K562 (cell line): ENCODE measurements around the gene MAPT. TPM values are rescaled to one million over a fixed set of nuclear protein-coding genes. Genes with fewer than 3 reads are reported as not detected.

Experiments
- EP400 ChIP-seq: fragments of 450-650 bp; IDR thresholded peaks from 2 replicates; pipeline ENCODE4 v1.6.1; 2017; ENCODE audit warnings: antibody characterized with exemption, mild to moderate bottlenecking, moderate library complexity
- MCM2 ChIP-seq: fragments of 450-650 bp; IDR thresholded peaks from 2 replicates; pipeline ENCODE4 v1.6.1; 2017; ENCODE audit warnings: low read depth, mild to moderate bottlenecking
- polyA plus RNA-seq, 8 experiments: library from polyadenylated mRNA; depleted of rRNA in 4 of 8; stranded (reverse) in 5 of 8; unstranded in 3 of 8; fragments of >200 nt; fragmentation: Nextera tagmentation in 2 of 8; fragmentation: Illumina TruSeq in 1 of 8; extraction: Ambion mirVana in 2 of 8; extraction: Trizol in 1 of 8; gene quantifications; 2 replicates each; pipeline versions ENCODE4 v1.2.1 to v1.2.3, GENCODE V29; 2011 to 2014; ENCODE audit warnings: inconsistent platforms in 1 of 8, missing spikeins in 1 of 8
- total RNA-seq, 7 experiments: library from RNA; depleted of rRNA in 6 of 7; stranded (reverse); fragments of >200 nt in 6 of 7; fragmentation: Illumina TruSeq in 2 of 7; extraction: Trizol in 2 of 7; gene quantifications; 2 replicates each; pipeline versions ENCODE4 v1.2.1 to v1.2.3, GENCODE V29; 2011 to 2021; ENCODE audit warnings: low replicate concordance in 1 of 7
- TF ChIP-seq, protein P1 (sequence below), 2 experiments: IDR thresholded peaks in 1 of 2; conservative IDR thresholded peaks in 1 of 2; 2 replicates each; pipeline ENCODE4 v1.6.1; 2016; ENCODE audit warnings: low read depth in 2 of 2, mild to moderate bottlenecking in 1 of 2, missing compliant biosample characterization in 1 of 2, missing genetic modification characterization in 1 of 2, moderate library complexity in 1 of 2
- TF ChIP-seq, protein P2 (sequence below): fragments of 200-600 bp; sonication (generic); IDR thresholded peaks from one replicate; pipeline ENCODE4 v1.6.1; 2012; ENCODE audit warnings: mild to moderate bottlenecking, low read depth, low read length, inconsistent platforms

Gene MAPT
- total and polyA plus RNA-seq, 9 of the 15 experiments (the other 6 are each of a cell fraction or from before 2014, with no cell fraction given) = 0.04 to 1.1 (median 0.36) TPM

DNA sequence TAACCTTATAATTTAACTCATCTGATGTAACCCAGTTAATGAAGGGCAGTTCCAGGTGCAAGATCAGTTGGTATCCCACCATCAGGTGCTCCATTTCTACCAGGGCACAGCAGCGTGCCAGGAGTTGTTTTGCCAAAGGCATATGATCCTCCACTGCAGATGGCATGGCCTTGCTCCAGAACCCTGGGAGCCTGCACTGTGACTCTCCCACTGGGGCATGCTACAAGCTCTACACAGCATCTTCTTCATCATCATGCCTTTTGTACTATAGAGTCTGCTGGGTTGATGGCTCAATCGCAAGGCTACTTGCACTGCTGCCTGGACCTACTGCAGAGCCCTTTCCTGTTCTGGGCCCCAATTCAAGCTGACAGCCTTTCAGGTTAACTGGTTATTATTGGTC is 11.3 kb upstream of the MAPT start (continued):
- TF ChIP-seq, protein P1, sequence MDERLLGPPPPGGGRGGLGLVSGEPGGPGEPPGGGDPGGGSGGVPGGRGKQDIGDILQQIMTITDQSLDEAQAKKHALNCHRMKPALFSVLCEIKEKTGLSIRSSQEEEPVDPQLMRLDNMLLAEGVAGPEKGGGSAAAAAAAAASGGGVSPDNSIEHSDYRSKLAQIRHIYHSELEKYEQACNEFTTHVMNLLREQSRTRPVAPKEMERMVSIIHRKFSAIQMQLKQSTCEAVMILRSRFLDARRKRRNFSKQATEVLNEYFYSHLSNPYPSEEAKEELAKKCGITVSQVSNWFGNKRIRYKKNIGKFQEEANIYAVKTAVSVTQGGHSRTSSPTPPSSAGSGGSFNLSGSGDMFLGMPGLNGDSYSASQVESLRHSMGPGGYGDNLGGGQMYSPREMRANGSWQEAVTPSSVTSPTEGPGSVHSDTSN (CRISPR knock-in tag; IDR thresholded peaks at IDR 0.05; ENCODE audit: low read depth) = no peak
- TF ChIP-seq, protein P1 (tag; conservative IDR thresholded peaks at IDR 0.05; ENCODE audit: low read depth) = no peak
- TF ChIP-seq MCM2 (no peak), EP400 (no peak)
- TF ChIP-seq, protein P2, sequence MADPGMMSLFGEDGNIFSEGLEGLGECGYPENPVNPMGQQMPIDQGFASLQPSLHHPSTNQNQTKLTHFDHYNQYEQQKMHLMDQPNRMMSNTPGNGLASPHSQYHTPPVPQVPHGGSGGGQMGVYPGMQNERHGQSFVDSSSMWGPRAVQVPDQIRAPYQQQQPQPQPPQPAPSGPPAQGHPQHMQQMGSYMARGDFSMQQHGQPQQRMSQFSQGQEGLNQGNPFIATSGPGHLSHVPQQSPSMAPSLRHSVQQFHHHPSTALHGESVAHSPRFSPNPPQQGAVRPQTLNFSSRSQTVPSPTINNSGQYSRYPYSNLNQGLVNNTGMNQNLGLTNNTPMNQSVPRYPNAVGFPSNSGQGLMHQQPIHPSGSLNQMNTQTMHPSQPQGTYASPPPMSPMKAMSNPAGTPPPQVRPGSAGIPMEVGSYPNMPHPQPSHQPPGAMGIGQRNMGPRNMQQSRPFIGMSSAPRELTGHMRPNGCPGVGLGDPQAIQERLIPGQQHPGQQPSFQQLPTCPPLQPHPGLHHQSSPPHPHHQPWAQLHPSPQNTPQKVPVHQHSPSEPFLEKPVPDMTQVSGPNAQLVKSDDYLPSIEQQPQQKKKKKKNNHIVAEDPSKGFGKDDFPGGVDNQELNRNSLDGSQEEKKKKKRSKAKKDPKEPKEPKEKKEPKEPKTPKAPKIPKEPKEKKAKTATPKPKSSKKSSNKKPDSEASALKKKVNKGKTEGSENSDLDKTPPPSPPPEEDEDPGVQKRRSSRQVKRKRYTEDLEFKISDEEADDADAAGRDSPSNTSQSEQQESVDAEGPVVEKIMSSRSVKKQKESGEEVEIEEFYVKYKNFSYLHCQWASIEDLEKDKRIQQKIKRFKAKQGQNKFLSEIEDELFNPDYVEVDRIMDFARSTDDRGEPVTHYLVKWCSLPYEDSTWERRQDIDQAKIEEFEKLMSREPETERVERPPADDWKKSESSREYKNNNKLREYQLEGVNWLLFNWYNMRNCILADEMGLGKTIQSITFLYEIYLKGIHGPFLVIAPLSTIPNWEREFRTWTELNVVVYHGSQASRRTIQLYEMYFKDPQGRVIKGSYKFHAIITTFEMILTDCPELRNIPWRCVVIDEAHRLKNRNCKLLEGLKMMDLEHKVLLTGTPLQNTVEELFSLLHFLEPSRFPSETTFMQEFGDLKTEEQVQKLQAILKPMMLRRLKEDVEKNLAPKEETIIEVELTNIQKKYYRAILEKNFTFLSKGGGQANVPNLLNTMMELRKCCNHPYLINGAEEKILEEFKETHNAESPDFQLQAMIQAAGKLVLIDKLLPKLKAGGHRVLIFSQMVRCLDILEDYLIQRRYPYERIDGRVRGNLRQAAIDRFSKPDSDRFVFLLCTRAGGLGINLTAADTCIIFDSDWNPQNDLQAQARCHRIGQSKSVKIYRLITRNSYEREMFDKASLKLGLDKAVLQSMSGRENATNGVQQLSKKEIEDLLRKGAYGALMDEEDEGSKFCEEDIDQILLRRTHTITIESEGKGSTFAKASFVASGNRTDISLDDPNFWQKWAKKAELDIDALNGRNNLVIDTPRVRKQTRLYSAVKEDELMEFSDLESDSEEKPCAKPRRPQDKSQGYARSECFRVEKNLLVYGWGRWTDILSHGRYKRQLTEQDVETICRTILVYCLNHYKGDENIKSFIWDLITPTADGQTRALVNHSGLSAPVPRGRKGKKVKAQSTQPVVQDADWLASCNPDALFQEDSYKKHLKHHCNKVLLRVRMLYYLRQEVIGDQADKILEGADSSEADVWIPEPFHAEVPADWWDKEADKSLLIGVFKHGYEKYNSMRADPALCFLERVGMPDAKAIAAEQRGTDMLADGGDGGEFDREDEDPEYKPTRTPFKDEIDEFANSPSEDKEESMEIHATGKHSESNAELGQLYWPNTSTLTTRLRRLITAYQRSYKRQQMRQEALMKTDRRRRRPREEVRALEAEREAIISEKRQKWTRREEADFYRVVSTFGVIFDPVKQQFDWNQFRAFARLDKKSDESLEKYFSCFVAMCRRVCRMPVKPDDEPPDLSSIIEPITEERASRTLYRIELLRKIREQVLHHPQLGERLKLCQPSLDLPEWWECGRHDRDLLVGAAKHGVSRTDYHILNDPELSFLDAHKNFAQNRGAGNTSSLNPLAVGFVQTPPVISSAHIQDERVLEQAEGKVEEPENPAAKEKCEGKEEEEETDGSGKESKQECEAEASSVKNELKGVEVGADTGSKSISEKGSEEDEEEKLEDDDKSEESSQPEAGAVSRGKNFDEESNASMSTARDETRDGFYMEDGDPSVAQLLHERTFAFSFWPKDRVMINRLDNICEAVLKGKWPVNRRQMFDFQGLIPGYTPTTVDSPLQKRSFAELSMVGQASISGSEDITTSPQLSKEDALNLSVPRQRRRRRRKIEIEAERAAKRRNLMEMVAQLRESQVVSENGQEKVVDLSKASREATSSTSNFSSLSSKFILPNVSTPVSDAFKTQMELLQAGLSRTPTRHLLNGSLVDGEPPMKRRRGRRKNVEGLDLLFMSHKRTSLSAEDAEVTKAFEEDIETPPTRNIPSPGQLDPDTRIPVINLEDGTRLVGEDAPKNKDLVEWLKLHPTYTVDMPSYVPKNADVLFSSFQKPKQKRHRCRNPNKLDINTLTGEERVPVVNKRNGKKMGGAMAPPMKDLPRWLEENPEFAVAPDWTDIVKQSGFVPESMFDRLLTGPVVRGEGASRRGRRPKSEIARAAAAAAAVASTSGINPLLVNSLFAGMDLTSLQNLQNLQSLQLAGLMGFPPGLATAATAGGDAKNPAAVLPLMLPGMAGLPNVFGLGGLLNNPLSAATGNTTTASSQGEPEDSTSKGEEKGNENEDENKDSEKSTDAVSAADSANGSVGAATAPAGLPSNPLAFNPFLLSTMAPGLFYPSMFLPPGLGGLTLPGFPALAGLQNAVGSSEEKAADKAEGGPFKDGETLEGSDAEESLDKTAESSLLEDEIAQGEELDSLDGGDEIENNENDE = no peak
